GM12878 (cell line): ENCODE measurements around the gene CTNS. TPM values are rescaled to one million over a fixed set of nuclear protein-coding genes. Genes with fewer than 3 reads are reported as not detected.

Experiments used
- ATAC-seq: fragments of 200-7000 bp; cut with Tn5 transposase; 3 replicates; pipeline ENCODE4 v1.9.1; 2020; ENCODE audit warnings: mild to moderate bottlenecking, moderate library complexity
- BruUV-seq: library from RNA; stranded (reverse); fragments of 400-500 nt; replicated peaks from 2 replicates; lab custom pipeline; 2021; lab: Mats Ljungman, UMichigan
- CTCF ChIA-PET: fragments of 300-600 bp; sonication (Branson Sonifier 250); formaldehyde crosslinking; extraction: SDS; loops from one replicate; lab custom pipeline; 2021; ENCODE audit warnings: inconsistent platforms; lab: Yijun Ruan, JAX
- POLR2A ChIA-PET: fragments of 350-600 bp; formaldehyde crosslinking; extraction: SDS; loops from one replicate; lab custom pipeline; 2021; ENCODE audit warnings: inconsistent platforms; lab: Charles Lee
- RAD21 ChIA-PET: fragments of 300-600 bp; sonication (Branson Sonifier 250); formaldehyde crosslinking; loops from one replicate; lab custom pipeline; 2023; ENCODE audit warnings: antibody characterized with exemption; ENCODE audit not compliant: unreplicated experiment; lab: Charles Lee
- SMC1A ChIA-PET: fragments of 300-600 bp; sonication (Branson Sonifier 250); formaldehyde crosslinking; loops from one replicate; lab custom pipeline; 2023; ENCODE audit not compliant: unreplicated experiment, uncharacterized antibody; lab: Charles Lee
- DNase-seq: peaks from one replicate; pipeline ENCODE4 v3.0.0-alpha.2; 2011; ENCODE audit warnings: low read depth, low spot score
- FAIRE-seq: peaks from 3 replicates; lab custom pipeline; 2011; peaks lifted over from hg19 to GRCh38; lab: Jason Lieb, UNC
- H2AFZ ChIP-seq: 2 replicates; pipeline ENCODE4 v1.6.0; 2011; ENCODE audit warnings: low read depth, low read length, control low read depth; ENCODE audit not compliant: control insufficient read depth
- H3K27ac ChIP-seq: 2 replicates; pipeline ENCODE4 v1.5.1; 2011; ENCODE audit warnings: control low read depth; ENCODE audit not compliant: control insufficient read depth, insufficient read depth
- H3K27me3 ChIP-seq, 2 experiments: replicated peaks in 1 of 2; 2 replicates each; pipeline versions ENCODE4 v1.6.0 to v1.6.1; 2011; ENCODE audit warnings: low read length in 1 of 2; ENCODE audit not compliant: control insufficient read depth in 2 of 2, insufficient read depth in 2 of 2
- H3K36me3 ChIP-seq, 2 experiments: 2 replicates each; pipeline ENCODE4 v1.5.1; 2011; ENCODE audit warnings: low read length in 1 of 2; ENCODE audit not compliant: control insufficient read depth in 2 of 2, insufficient read depth in 2 of 2
- H3K4me1 ChIP-seq: 2 replicates; pipeline ENCODE4 v1.6.1; 2011; ENCODE audit warnings: mild to moderate bottlenecking, low read length, moderate library complexity, mixed read lengths; ENCODE audit not compliant: control insufficient read depth, insufficient read depth
- H3K4me2 ChIP-seq: 2 replicates; pipeline ENCODE4 v1.6.0; 2011; ENCODE audit warnings: control low read depth; ENCODE audit not compliant: control insufficient read depth, insufficient read depth
- H3K4me3 ChIP-seq: fragments of 200-600 bp; sonication (generic); 2 replicates; pipeline ENCODE4 v1.5.1; 2016
- H3K79me2 ChIP-seq: 2 replicates; pipeline ENCODE4 v1.6.0; 2011; ENCODE audit warnings: low read length; ENCODE audit not compliant: control insufficient read depth, insufficient read depth
- H3K9ac ChIP-seq: 2 replicates; pipeline ENCODE4 v1.8.0; 2011; ENCODE audit warnings: low read length, control low read depth, mixed read lengths; ENCODE audit not compliant: control insufficient read depth, insufficient read depth
- H3K9me3 ChIP-seq: replicated peaks from 3 replicates; pipeline ENCODE4 v1.5.1; 2011; ENCODE audit warnings: mild to moderate bottlenecking, low read length; ENCODE audit not compliant: control insufficient read depth, insufficient read depth
- H4K20me1 ChIP-seq: 2 replicates; pipeline ENCODE4 v1.6.0; 2011; ENCODE audit not compliant: control insufficient read depth, insufficient read depth
- KAT2A ChIP-seq: conservative IDR thresholded peaks from 2 replicates; pipeline ENCODE4 v1.6.1; 2011; ENCODE audit warnings: low read depth, low read length; ENCODE audit not compliant: control insufficient read depth
- KDM1A ChIP-seq: fragments of 200-600 bp; sonication (generic); IDR thresholded peaks from 2 replicates; pipeline ENCODE4 v1.6.1; 2016; ENCODE audit warnings: borderline replicate concordance
- PKNOX1 ChIP-seq: fragments of 450-650 bp; IDR thresholded peaks from 2 replicates; pipeline ENCODE4 v1.6.1; 2016; ENCODE audit warnings: mild to moderate bottlenecking
- RB1 ChIP-seq: fragments of 450-650 bp; formaldehyde crosslinking; IDR thresholded peaks from 2 replicates; pipeline ENCODE4 v1.6.1; 2017; ENCODE audit warnings: mild to moderate bottlenecking, borderline replicate concordance
- RFX5 ChIP-seq: IDR thresholded peaks from 2 replicates; pipeline ENCODE4 v1.6.1; 2011; ENCODE audit warnings: low read depth, low read length, improper control_type of control experiment
- TCF7 ChIP-seq: IDR thresholded peaks from 2 replicates; pipeline ENCODE4 v1.6.1; 2014; ENCODE audit warnings: antibody characterized with exemption, borderline replicate concordance
- USF1 ChIP-seq: IDR thresholded peaks from 2 replicates; pipeline ENCODE4 v1.6.1; 2011; ENCODE audit warnings: borderline replicate concordance, low read depth, mild to moderate bottlenecking, moderate library complexity, mixed read lengths, low read length; ENCODE audit not compliant: insufficient read depth; ENCODE audit errors: extremely low read length
- USF2 ChIP-seq: IDR thresholded peaks from 2 replicates; pipeline ENCODE4 v1.6.1; 2011; ENCODE audit warnings: low read depth, low read length, improper control_type of control experiment, borderline replicate concordance
- YY1 ChIP-seq: IDR thresholded peaks from 2 replicates; pipeline ENCODE4 v1.6.1; 2011; ENCODE audit warnings: low read depth, mild to moderate bottlenecking, low read length
- ZBTB11 ChIP-seq: fragments of 450-650 bp; formaldehyde crosslinking; IDR thresholded peaks from 2 replicates; pipeline ENCODE4 v1.5.0; 2022; ENCODE audit warnings: mild to moderate bottlenecking, missing genetic modification characterization
- ZNF687 ChIP-seq: fragments of 450-650 bp; IDR thresholded peaks from 2 replicates; pipeline ENCODE4 v1.6.1; 2017; ENCODE audit warnings: mild to moderate bottlenecking, moderate library complexity
- WGBS: methylation state at CpG from one replicate; pipeline ENCODE4 v1.1.6; 2016; ENCODE audit warnings: low lambda C conversion rate; ENCODE audit not compliant: insufficient replicate concordance, insufficient coverage; ENCODE audit errors: missing lambda C conversion rate; 5-methylcytosine and 5-hydroxymethylcytosine counted together
- in situ Hi-C: fragments of 300-500 bp; cut with MboI; formaldehyde crosslinking; loops from 9 replicates; pipeline ENCODE4 v1.14.3; 2018; ENCODE audit warnings: mixed read lengths
- intact Hi-C: fragments of 100-400 bp; cut with micrococcal nuclease; formaldehyde crosslinking; loops from one replicate; pipeline ENCODE4 v1.14.2; 2022; ENCODE audit not compliant: unreplicated experiment
- polyA plus RNA-seq, 11 experiments: library from polyadenylated mRNA; depleted of rRNA in 4 of 11; unstranded in 6 of 11; stranded (reverse) in 5 of 11; fragments of >200 nt; fragmentation: Nextera tagmentation in 4 of 11; fragmentation: Illumina TruSeq in 1 of 11; extraction: Ambion mirVana in 4 of 11; extraction: Trizol in 1 of 11; gene quantifications; 1 replicate in 1 of 11; 2 replicates in 10 of 11; pipeline versions ENCODE4 v1.2.1 to v1.2.3, GENCODE V29; 2011 to 2016; ENCODE audit warnings: inconsistent platforms in 2 of 11, missing spikeins in 2 of 11, low read depth in 1 of 11
- total RNA-seq, 4 experiments: library from RNA; depleted of rRNA in 3 of 4; stranded (reverse); fragments of >200 nt in 3 of 4; fragmentation: Illumina TruSeq in 1 of 4; extraction: Trizol in 1 of 4; gene quantifications; 2 replicates each; pipeline versions ENCODE4 v1.2.1 to v1.2.3, GENCODE V29; 2013 to 2021

CTNS gene
- total and polyA plus RNA-seq, 10 of the 15 experiments (the other 5 are each of a cell fraction or from before 2014, with no cell fraction given) = 0.92 to 10.7 (median 6.4) TPM

GRCh38 chr17:3626831-3627768 lies 9.5 kb upstream of the CTNS start:
- Histone ChIP-seq H3K79me2 (no peaks in the 10 kb centered on the region), H3K9me3 (no peaks in the 10 kb centered on the region), H2AFZ (no peak overlapping the region), H4K20me1 (no peaks in the 10 kb centered on the region), H3K4me3 (no peak overlapping the region), H3K4me1 (no peaks in the 10 kb centered on the region), H3K4me2 (no peak overlapping the region), H3K27me3 (no peaks in the 10 kb centered on the region), H3K27ac (no peak overlapping the region), H3K36me3 (peaks cover 11 to 12% of the 10 kb centered on the region in 2 experiments; a peak in 3 of 4 replicates), H3K9ac (no peak overlapping the region)
- ChIA-PET SMC1A (interaction anchor here (1.1 kb wide), 1 partner anchor 9 kb away, joined by 3 read pairs; the partner anchor contains the start of genes CTNS and SHPK), CTCF (interaction anchor here (1.0 to 2.1 kb wide), 2 partner anchors 9 to 25 kb away, joined by 4 to 9 read pairs; partner anchors contain the start of genes CTNS and SHPK), POLR2A (no interaction called here), RAD21 (no interaction called here)
- 86% methylated on average over 16 of the region's 16 CpGs for WGBS
- ATAC-seq (no peak), DNase-seq (no peak), FAIRE-seq (no peak)
- in situ Hi-C loops (no loop called here), intact Hi-C loops (no loop called here)
- TSS peak; percentile 34 for BruUV-seq
- TF ChIP-seq KAT2A (no peak), YY1 (no peak), KDM1A (no peak), TCF7 (no peak), USF1 (no peak), RB1 (no peak), USF2 (no peak), PKNOX1 (no peak), RFX5 (no peak), ZNF687 (no peak), ZBTB11 (CRISPR knock-in tag) (no peak)
